Measurements from ENCODE around the gene STK32B. TPM values are rescaled to one million over a fixed set of nuclear protein-coding genes. Genes with fewer than 3 reads are reported as not detected.

Gene STK32B
- polyA plus RNA-seq, 1 of the 3 experiments (the other 2 are of a cell fraction): 0.20 TPM

DNA sequence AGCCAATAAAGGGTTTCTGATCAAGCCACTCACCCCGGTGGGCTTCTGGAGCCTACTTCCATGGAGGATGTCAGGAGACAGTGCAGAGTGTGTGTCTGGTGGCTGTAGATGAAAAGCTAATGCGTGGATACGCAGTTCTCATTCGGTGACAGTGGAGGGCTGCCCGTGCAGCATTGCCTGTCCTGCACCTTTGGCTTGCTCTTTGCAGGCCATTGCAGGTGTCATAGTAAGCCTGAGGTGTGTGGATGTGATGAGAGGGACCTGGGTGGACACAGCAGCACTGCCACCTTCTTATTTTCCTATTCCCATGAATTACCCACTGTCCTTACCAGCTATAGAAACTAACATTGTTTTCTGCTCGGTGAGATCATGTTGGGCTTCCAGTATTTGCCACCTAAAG lies 101.2 kb downstream of the STK32B start:
- Histone ChIP-seq H3K36me3 (replicated peaks in 1 of 2; ENCODE audit: control insufficient read depth in 1 of 2, insufficient read depth in 2 of 2, low read length in 1 of 2) (no peaks in the 10 kb centered on the region), H3K9ac (no peak overlapping the region), H2AFZ (ENCODE audit: low read depth) (no peak overlapping the region), H3K27ac (ENCODE audit: low read depth in 2 of 2, low read length in 1 of 2) (no peak overlapping the region), H3K27me3 (ENCODE audit: insufficient read depth) (no peaks in the 10 kb centered on the region; the same call in 1 of the 2 replicates), H3K9me2 (no peaks in the 10 kb centered on the region), H3K4me1 (ENCODE audit: control insufficient read depth in 1 of 2, insufficient read depth in 2 of 2, low read depth in 1 of 2, low read length in 1 of 2) (no peaks in the 10 kb centered on the region), H3K4me2 (no peak overlapping the region), H3K4me3 (ENCODE audit: low read depth in 2 of 2, low read length in 1 of 2) (no peak overlapping the region), H3K9me3 (no peaks in the 10 kb centered on the region), H4K20me1 (ENCODE audit: insufficient read depth) (no peaks in the 10 kb centered on the region), H3K79me2 (ENCODE audit: insufficient read depth) (no peaks in the 10 kb centered on the region), H3F3A (replicated peaks; ENCODE audit: insufficient read depth) (no peaks in the 10 kb centered on the region)
- no peak for DNase-seq
- ChIA-PET POLR2A (no interaction called here), CTCF (no interaction called here)
- 14% methylated on average over 6 of the region's 6 CpGs for WGBS (ENCODE audit: low lambda C conversion rate)
- no peak for TF ChIP-seq MXI1 (IDR thresholded peaks at IDR 0.05; ENCODE audit: low read depth, low read length)

DNA sequence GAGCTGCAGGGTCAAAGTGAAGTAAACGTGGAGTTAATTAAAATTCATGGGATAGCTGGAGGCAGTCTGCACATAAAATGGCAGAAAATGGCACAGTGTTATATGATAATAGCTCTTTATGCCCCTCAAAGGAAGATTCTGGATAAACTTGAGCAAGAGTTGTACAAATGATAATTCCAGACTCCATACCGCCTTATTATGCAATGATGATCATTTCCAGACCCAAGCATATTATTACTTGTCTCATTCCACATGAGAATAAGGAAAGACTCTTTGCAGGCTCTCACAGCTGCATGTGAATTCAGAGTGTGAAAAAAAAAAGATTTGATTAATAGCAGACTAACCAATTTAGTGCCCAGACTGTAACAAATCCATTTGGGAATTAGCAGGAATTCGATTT lies 105.4 kb downstream of the STK32B start:
- H3K4me3 ChIP-seq (ENCODE audit: low read depth in 2 of 2, low read length in 1 of 2): no peak overlapping the region
- no peaks in the 10 kb centered on the region for H3F3A ChIP-seq (replicated peaks; ENCODE audit: insufficient read depth)
- DNase-seq: no peak
- CTCF ChIA-PET: interaction anchor here (0.7 kb wide), 1 partner anchor 558 kb away, joined by 3 read pairs; no protein-coding TSS in a partner anchor
- H4K20me1 ChIP-seq (ENCODE audit: insufficient read depth): no peaks in the 10 kb centered on the region
- no peaks in the 10 kb centered on the region for H3K79me2 ChIP-seq (ENCODE audit: insufficient read depth)
- WGBS (ENCODE audit: low lambda C conversion rate): 3% methylated on average over 3 of the region's 3 CpGs
- no peaks in the 10 kb centered on the region for H3K9me2 ChIP-seq
- H3K27me3 ChIP-seq (ENCODE audit: insufficient read depth): peaks cover 10% of the 10 kb centered on the region; the same call in 1 of the 2 replicates
- no peak overlapping the region for H3K27ac ChIP-seq (ENCODE audit: low read depth in 2 of 2, low read length in 1 of 2)
- H3K9ac ChIP-seq: no peak overlapping the region
- no peaks in the 10 kb centered on the region for H3K9me3 ChIP-seq
- TF ChIP-seq, protein P1, sequence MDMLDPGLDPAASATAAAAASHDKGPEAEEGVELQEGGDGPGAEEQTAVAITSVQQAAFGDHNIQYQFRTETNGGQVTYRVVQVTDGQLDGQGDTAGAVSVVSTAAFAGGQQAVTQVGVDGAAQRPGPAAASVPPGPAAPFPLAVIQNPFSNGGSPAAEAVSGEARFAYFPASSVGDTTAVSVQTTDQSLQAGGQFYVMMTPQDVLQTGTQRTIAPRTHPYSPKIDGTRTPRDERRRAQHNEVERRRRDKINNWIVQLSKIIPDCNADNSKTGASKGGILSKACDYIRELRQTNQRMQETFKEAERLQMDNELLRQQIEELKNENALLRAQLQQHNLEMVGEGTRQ (IDR thresholded peaks at IDR 0.05; ENCODE audit: borderline replicate concordance, low read depth, low read length): no peak
- TF ChIP-seq EP300 (IDR thresholded peaks at IDR 0.05; ENCODE audit: borderline replicate concordance in 1 of 2, low read depth in 1 of 2, low read length in 1 of 2): no peak
- TF ChIP-seq SIN3A (IDR thresholded peaks at IDR 0.05; ENCODE audit: borderline replicate concordance, low read depth, low read length): no peak
- no peak for TF ChIP-seq SMC3 (IDR thresholded peaks at IDR 0.05; ENCODE audit: low read depth, low read length)
- TF ChIP-seq NFIC (IDR thresholded peaks at IDR 0.05; ENCODE audit: borderline replicate concordance): no peak
- no peak overlapping the region for H3K4me2 ChIP-seq
- no peak overlapping the region for H2AFZ ChIP-seq (ENCODE audit: low read depth)
- no peaks in the 10 kb centered on the region for H3K4me1 ChIP-seq (ENCODE audit: control insufficient read depth in 1 of 2, insufficient read depth in 2 of 2, low read depth in 1 of 2, low read length in 1 of 2)
- POLR2A ChIA-PET: no interaction called here
- no peaks in the 10 kb centered on the region for H3K36me3 ChIP-seq (replicated peaks in 1 of 2; ENCODE audit: control insufficient read depth in 1 of 2, insufficient read depth in 2 of 2, low read length in 1 of 2)

DNA sequence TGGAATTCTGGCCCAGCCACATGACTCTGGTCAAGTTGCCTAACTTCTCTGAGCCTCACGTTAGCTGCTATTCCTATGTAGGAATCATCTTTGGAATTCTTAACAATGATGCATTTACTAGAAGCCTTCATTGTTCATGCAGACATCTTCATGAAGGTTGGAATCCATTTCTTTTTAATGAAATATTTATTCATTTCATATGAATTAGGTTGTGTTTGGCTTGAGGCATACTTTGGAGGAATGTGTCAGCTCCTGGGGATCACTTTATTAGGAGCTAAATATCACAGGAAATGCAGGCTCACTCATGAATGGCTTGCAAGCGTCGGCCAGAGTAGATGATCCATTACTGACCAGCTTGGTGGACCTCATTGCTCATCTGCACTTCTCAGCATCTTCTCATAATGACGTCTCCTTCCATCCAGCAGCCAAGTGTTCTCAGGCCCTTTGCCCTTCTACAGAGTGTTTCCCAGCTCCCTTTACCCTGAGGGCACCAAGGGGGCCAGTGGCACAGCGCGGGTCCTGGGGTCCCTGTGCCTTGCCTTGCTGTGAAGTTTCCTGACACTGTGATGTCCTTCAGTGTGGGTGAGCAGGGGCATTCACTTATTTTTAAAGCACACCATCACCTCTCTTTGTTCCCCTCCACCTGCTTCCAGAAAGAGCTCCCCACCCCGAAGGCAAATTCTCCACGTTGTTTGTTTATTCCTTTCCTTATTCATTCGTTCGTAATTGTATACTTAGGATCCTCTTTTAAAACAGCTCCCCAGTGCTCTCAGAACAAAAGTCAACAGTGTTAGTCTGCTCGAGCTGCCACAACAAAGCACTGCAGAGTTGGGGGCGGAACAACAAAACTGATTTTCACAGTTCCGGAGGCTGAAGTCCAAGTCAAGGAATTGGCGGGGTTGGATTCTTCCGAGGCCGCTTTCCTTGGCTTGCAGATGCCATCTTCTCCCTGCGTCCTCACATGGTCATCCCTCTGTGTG lies 106.8 kb downstream of the STK32B start:
- H3K27me3 ChIP-seq (ENCODE audit: insufficient read depth): peaks cover 10% of the 10 kb centered on the region; the same call in 1 of the 2 replicates
- H3K9me3 ChIP-seq: no peaks in the 10 kb centered on the region
- WGBS (ENCODE audit: low lambda C conversion rate): 3% methylated on average over 17 of the region's 17 CpGs
- no peaks in the 10 kb centered on the region for H3K36me3 ChIP-seq (replicated peaks in 1 of 2; ENCODE audit: control insufficient read depth in 1 of 2, insufficient read depth in 2 of 2, low read length in 1 of 2)
- H3K9ac ChIP-seq: no peak overlapping the region
- H4K20me1 ChIP-seq (ENCODE audit: insufficient read depth): no peaks in the 10 kb centered on the region
- no peaks in the 10 kb centered on the region for H3F3A ChIP-seq (replicated peaks; ENCODE audit: insufficient read depth)
- no peaks in the 10 kb centered on the region for H3K79me2 ChIP-seq (ENCODE audit: insufficient read depth)
- DNase-seq: no peak
- H3K9me2 ChIP-seq: no peaks in the 10 kb centered on the region
- no peak overlapping the region for H3K4me3 ChIP-seq (ENCODE audit: low read depth in 2 of 2, low read length in 1 of 2)
- ChIA-PET CTCF (interaction anchor here (1.0 kb wide), 1 partner anchor 164 kb away, joined by 3 read pairs; no protein-coding TSS in a partner anchor), POLR2A (no interaction called here)
- H3K4me2 ChIP-seq: no peak overlapping the region
- H3K27ac ChIP-seq (ENCODE audit: low read depth in 2 of 2, low read length in 1 of 2): no peak overlapping the region
- no peak overlapping the region for H2AFZ ChIP-seq (ENCODE audit: low read depth)
- H3K4me1 ChIP-seq (ENCODE audit: control insufficient read depth in 1 of 2, insufficient read depth in 2 of 2, low read depth in 1 of 2, low read length in 1 of 2): no peaks in the 10 kb centered on the region
- TF ChIP-seq MEF2A (IDR thresholded peaks at IDR 0.05; ENCODE audit: borderline replicate concordance, low read depth) (no peak), JUND (IDR thresholded peaks at IDR 0.05) (no peak), SMC3 (IDR thresholded peaks at IDR 0.05; ENCODE audit: low read depth, low read length) (no peak), MXI1 (IDR thresholded peaks at IDR 0.05; ENCODE audit: low read depth, low read length) (no peak)
- TF ChIP-seq, protein P2, sequence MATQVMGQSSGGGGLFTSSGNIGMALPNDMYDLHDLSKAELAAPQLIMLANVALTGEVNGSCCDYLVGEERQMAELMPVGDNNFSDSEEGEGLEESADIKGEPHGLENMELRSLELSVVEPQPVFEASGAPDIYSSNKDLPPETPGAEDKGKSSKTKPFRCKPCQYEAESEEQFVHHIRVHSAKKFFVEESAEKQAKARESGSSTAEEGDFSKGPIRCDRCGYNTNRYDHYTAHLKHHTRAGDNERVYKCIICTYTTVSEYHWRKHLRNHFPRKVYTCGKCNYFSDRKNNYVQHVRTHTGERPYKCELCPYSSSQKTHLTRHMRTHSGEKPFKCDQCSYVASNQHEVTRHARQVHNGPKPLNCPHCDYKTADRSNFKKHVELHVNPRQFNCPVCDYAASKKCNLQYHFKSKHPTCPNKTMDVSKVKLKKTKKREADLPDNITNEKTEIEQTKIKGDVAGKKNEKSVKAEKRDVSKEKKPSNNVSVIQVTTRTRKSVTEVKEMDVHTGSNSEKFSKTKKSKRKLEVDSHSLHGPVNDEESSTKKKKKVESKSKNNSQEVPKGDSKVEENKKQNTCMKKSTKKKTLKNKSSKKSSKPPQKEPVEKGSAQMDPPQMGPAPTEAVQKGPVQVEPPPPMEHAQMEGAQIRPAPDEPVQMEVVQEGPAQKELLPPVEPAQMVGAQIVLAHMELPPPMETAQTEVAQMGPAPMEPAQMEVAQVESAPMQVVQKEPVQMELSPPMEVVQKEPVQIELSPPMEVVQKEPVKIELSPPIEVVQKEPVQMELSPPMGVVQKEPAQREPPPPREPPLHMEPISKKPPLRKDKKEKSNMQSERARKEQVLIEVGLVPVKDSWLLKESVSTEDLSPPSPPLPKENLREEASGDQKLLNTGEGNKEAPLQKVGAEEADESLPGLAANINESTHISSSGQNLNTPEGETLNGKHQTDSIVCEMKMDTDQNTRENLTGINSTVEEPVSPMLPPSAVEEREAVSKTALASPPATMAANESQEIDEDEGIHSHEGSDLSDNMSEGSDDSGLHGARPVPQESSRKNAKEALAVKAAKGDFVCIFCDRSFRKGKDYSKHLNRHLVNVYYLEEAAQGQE (IDR thresholded peaks at IDR 0.05; ENCODE audit: low read depth, low read length): no peak
- TF ChIP-seq, protein P3, sequence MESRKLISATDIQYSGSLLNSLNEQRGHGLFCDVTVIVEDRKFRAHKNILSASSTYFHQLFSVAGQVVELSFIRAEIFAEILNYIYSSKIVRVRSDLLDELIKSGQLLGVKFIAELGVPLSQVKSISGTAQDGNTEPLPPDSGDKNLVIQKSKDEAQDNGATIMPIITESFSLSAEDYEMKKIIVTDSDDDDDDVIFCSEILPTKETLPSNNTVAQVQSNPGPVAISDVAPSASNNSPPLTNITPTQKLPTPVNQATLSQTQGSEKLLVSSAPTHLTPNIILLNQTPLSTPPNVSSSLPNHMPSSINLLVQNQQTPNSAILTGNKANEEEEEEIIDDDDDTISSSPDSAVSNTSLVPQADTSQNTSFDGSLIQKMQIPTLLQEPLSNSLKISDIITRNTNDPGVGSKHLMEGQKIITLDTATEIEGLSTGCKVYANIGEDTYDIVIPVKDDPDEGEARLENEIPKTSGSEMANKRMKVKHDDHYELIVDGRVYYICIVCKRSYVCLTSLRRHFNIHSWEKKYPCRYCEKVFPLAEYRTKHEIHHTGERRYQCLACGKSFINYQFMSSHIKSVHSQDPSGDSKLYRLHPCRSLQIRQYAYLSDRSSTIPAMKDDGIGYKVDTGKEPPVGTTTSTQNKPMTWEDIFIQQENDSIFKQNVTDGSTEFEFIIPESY (IDR thresholded peaks at IDR 0.05; ENCODE audit: borderline replicate concordance, low read depth): no peak
- TF ChIP-seq, protein P4, sequence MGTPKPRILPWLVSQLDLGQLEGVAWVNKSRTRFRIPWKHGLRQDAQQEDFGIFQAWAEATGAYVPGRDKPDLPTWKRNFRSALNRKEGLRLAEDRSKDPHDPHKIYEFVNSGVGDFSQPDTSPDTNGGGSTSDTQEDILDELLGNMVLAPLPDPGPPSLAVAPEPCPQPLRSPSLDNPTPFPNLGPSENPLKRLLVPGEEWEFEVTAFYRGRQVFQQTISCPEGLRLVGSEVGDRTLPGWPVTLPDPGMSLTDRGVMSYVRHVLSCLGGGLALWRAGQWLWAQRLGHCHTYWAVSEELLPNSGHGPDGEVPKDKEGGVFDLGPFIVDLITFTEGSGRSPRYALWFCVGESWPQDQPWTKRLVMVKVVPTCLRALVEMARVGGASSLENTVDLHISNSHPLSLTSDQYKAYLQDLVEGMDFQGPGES (IDR thresholded peaks at IDR 0.05; ENCODE audit: low read depth, low read length): no peak

All from SK-N-SH (cell line).